Activated naive CD4-positive, alpha-beta T cell treated with anti-CD3 and anti-CD28 coated beads, Interleukin-2, amount 50 U/mL, for 24 hours (primary cell): ENCODE data around the gene LMF1.

Experiments
- H3K27ac Mint-ChIP-seq: one replicate; pipeline ENCODE4 v1.8.0; 2021; ENCODE audit warnings: mild to moderate bottlenecking, mixed read lengths
- H3K27me3 Mint-ChIP-seq: one replicate; pipeline ENCODE4 v1.8.0; 2021; ENCODE audit warnings: mixed read lengths
- H3K36me3 Mint-ChIP-seq: one replicate; pipeline ENCODE4 v1.8.0; 2021; ENCODE audit warnings: mixed read lengths
- H3K4me1 Mint-ChIP-seq: one replicate; pipeline ENCODE4 v1.8.0; 2021; ENCODE audit warnings: mixed read lengths
- H3K4me3 Mint-ChIP-seq: one replicate; pipeline ENCODE4 v1.8.0; 2021; ENCODE audit warnings: mild to moderate bottlenecking, mixed read lengths
- H3K9me3 Mint-ChIP-seq: one replicate; pipeline ENCODE4 v1.8.0; 2021; ENCODE audit warnings: mixed read lengths

Gene LMF1

GRCh38 chr16:879461-879861, 91.3 kb downstream of the LMF1 start:
- H3K4me1 Mint-ChIP-seq: no peaks in the 10 kb centered on the region
- H3K9me3 Mint-ChIP-seq: no peaks in the 10 kb centered on the region
- H3K27me3 Mint-ChIP-seq: no peaks in the 10 kb centered on the region
- H3K36me3 Mint-ChIP-seq: peaks cover 6% of the 10 kb centered on the region
- no peak overlapping the region for H3K27ac Mint-ChIP-seq
- no peak overlapping the region for H3K4me3 Mint-ChIP-seq

- H3K27me3 Mint-ChIP-seq: no peaks in the 10 kb centered on the region
- no peaks in the 10 kb centered on the region for H3K4me1 Mint-ChIP-seq
- H3K36me3 Mint-ChIP-seq: peaks cover 6% of the 10 kb centered on the region
- H3K27ac Mint-ChIP-seq: no peak overlapping the region
- no peaks in the 10 kb centered on the region for H3K9me3 Mint-ChIP-seq
- H3K4me3 Mint-ChIP-seq: no peak overlapping the region
Observed at GRCh38 chr16:878886-879285, 91.9 kb downstream of the LMF1 start.

GRCh38 chr16:878072-878784, 92.6 kb downstream of the LMF1 start:
- Mint-ChIP-seq H3K27ac (no peak overlapping the region), H3K9me3 (no peaks in the 10 kb centered on the region), H3K27me3 (no peaks in the 10 kb centered on the region)

GRCh38 chr16:877242-878071, 93.3 kb downstream of the LMF1 start:
- no peak overlapping the region for H3K27ac Mint-ChIP-seq
- no peaks in the 10 kb centered on the region for H3K4me1 Mint-ChIP-seq
- no peaks in the 10 kb centered on the region for H3K9me3 Mint-ChIP-seq
- H3K27me3 Mint-ChIP-seq: no peaks in the 10 kb centered on the region
- peaks cover 6% of the 10 kb centered on the region for H3K36me3 Mint-ChIP-seq
- H3K4me3 Mint-ChIP-seq: no peak overlapping the region

More at GRCh38 chr16:878072-878784, 92.6 kb downstream of the LMF1 start:
- Mint-ChIP-seq H3K4me1 (no peaks in the 10 kb centered on the region), H3K4me3 (no peak overlapping the region), H3K36me3 (peaks cover 6% of the 10 kb centered on the region)

- Mint-ChIP-seq H3K9me3 (no peaks in the 10 kb centered on the region), H3K36me3 (peaks cover 6% of the 10 kb centered on the region), H3K27ac (no peak overlapping the region), H3K27me3 (no peaks in the 10 kb centered on the region), H3K4me1 (no peaks in the 10 kb centered on the region), H3K4me3 (no peak overlapping the region)
Observed at GRCh38 chr16:876523-877241, 94.1 kb downstream of the LMF1 start.

- H3K27ac Mint-ChIP-seq: no peak overlapping the region
- no peaks in the 10 kb centered on the region for H3K27me3 Mint-ChIP-seq
- H3K36me3 Mint-ChIP-seq: peaks cover 3% of the 10 kb centered on the region
- no peaks in the 10 kb centered on the region for H3K4me1 Mint-ChIP-seq
- H3K4me3 Mint-ChIP-seq: no peak overlapping the region
- no peaks in the 10 kb centered on the region for H3K9me3 Mint-ChIP-seq
Observed at GRCh38 chr16:876041-876335, 94.8 kb downstream of the LMF1 start.

DNA sequence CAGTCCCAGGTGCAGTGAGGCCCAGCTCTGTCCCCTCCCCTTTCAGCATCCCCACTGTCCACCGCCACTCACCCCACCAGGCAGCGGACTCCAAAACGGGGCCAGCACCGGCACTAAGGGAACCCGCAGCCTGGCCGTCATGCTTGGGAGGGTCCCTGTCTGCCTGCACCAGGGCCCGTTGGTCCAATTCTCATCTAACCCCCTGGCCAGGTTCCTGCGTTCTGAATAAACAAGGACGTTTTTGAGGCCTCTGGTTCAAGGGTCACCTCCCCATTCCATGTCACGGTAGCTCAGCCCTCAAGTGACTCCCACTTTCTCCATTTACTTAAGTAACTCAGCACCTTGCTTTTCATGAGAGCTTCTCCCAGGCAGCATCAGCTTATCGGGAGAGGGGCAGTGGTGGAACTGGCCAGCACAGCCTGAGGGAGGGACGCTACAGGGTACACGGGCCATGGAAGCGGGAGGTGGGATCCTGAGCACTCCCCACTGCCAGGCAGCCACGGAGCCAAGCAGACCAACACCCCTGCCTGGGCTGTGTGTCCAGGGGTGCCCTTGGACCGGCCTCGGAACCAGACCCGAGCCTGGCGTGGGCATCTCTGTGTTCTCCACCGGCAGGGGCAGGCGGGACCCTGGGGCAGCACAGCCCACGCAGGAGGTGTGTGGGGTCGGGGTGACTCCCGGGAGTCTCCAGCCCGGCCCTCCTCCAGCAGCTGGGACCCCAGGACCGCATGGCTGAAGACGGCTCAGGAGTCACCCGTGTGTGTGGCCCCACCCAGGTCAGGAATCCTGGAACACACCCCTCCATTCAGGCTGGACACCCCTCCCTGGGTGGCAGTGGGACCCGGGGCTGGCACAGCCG, 95.4 kb downstream of the LMF1 start:
- H3K4me3 Mint-ChIP-seq: no peak overlapping the region
- H3K36me3 Mint-ChIP-seq: peaks cover 3% of the 10 kb centered on the region
- no peaks in the 10 kb centered on the region for H3K9me3 Mint-ChIP-seq
- no peak overlapping the region for H3K27ac Mint-ChIP-seq
- no peaks in the 10 kb centered on the region for H3K27me3 Mint-ChIP-seq
- H3K4me1 Mint-ChIP-seq: no peaks in the 10 kb centered on the region

- H3K36me3 Mint-ChIP-seq: peaks cover 3% of the 10 kb centered on the region
- no peaks in the 10 kb centered on the region for H3K9me3 Mint-ChIP-seq
- no peaks in the 10 kb centered on the region for H3K4me1 Mint-ChIP-seq
- H3K27ac Mint-ChIP-seq: no peak overlapping the region
- H3K27me3 Mint-ChIP-seq: no peaks in the 10 kb centered on the region
- no peak overlapping the region for H3K4me3 Mint-ChIP-seq
Observed at GRCh38 chr16:874366-875181, 96.2 kb downstream of the LMF1 start.

GRCh38 chr16:873889-874288, 96.9 kb downstream of the LMF1 start:
- no peak overlapping the region for H3K27ac Mint-ChIP-seq
- H3K27me3 Mint-ChIP-seq: no peaks in the 10 kb centered on the region
- H3K4me1 Mint-ChIP-seq: no peaks in the 10 kb centered on the region
- peaks cover 3% of the 10 kb centered on the region for H3K36me3 Mint-ChIP-seq
- H3K4me3 Mint-ChIP-seq: no peak overlapping the region
- no peaks in the 10 kb centered on the region for H3K9me3 Mint-ChIP-seq

- no peaks in the 10 kb centered on the region for H3K9me3 Mint-ChIP-seq
- H3K27ac Mint-ChIP-seq: no peak overlapping the region
- H3K36me3 Mint-ChIP-seq: peaks cover 3% of the 10 kb centered on the region
- no peaks in the 10 kb centered on the region for H3K27me3 Mint-ChIP-seq
- H3K4me3 Mint-ChIP-seq: no peak overlapping the region
- no peaks in the 10 kb centered on the region for H3K4me1 Mint-ChIP-seq
Observed at GRCh38 chr16:873243-873661, 97.5 kb downstream of the LMF1 start.

DNA sequence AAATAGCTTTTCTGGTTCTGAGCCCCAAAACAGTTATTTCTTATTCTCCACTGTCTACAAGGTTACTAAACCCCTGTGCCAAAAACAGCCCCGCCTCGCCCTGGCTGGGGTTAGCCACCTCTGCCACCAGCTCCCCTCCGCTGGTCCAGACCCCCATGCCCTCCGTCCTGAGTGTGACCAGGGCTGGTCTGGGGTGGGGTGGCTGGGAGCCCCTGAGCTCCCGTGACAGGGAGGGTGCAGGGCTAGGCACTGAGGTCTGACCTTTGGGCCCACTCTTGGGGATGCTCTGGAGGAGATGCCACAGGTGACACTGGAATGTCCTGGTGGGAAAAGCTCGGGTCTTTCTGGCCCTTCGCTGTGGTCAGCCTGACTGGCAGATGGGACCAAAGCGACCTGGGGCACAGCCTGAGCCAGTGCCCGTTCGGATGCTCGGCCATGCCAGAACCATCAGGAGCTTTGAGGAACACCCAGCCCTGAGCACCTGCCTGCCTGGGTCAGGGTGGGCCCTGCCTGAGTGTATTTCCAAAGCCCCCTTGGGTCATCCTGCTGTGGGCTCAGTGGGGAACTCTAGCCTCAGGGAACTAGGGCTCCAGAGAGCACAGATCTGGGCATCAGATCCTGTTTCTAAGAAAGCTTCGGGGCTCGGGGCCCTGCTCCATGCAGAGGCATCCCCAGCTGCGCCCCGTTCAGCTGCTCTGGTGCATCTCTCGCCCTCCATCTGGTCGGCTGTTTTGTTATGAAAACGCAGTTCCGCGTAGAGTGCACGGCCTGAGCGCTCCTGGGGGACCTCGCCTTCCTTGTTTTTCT, 98.1 kb downstream of the LMF1 start:
- no peaks in the 10 kb centered on the region for H3K9me3 Mint-ChIP-seq
- no peaks in the 10 kb centered on the region for H3K4me1 Mint-ChIP-seq
- H3K27ac Mint-ChIP-seq: no peak overlapping the region
- no peak overlapping the region for H3K4me3 Mint-ChIP-seq
- H3K27me3 Mint-ChIP-seq: no peaks in the 10 kb centered on the region
- H3K36me3 Mint-ChIP-seq: peaks cover 3% of the 10 kb centered on the region

GRCh38 chr16:871562-872345, 99.0 kb downstream of the LMF1 start:
- Mint-ChIP-seq H3K4me1 (no peaks in the 10 kb centered on the region), H3K27me3 (no peaks in the 10 kb centered on the region), H3K27ac (no peak overlapping the region), H3K4me3 (no peak overlapping the region), H3K36me3 (peaks cover 4% of the 10 kb centered on the region), H3K9me3 (no peaks in the 10 kb centered on the region)

GRCh38 chr16:870856-871561, 99.8 kb downstream of the LMF1 start:
- Mint-ChIP-seq H3K4me3 (no peak overlapping the region), H3K4me1 (no peaks in the 10 kb centered on the region), H3K9me3 (no peaks in the 10 kb centered on the region), H3K27me3 (no peaks in the 10 kb centered on the region), H3K36me3 (peaks cover 2% of the 10 kb centered on the region), H3K27ac (no peak overlapping the region)
